T-cell (primary cell): ENCODE measurements around the gene STK40. TPM values are rescaled to one million over a fixed set of nuclear protein-coding genes. Genes with fewer than 3 reads are reported as not detected.

ENCODE experiments used
- ATAC-seq, 4 experiments: fragments of 200-7000 bp in 3 of 4; fragments of 150-1000 bp in 1 of 4; cut with Tn5 transposase; replicated peaks in 1 of 4; 1 replicate in 3 of 4; 2 replicates in 1 of 4; pipeline ENCODE4 v1.10.0; 2021; ENCODE audit warnings: moderate library complexity in 3 of 4, mild to moderate bottlenecking in 2 of 4, moderate number of reproducible peaks in 1 of 4
- CTCF ChIA-PET, 2 donors: fragments of 300-600 bp; sonication (Branson Sonifier 250); formaldehyde crosslinking; loops; one replicate each; lab custom pipeline; 2022; ENCODE audit warnings: antibody characterized with exemption in 2 of 2; lab: Charles Lee
- POLR2A ChIA-PET, 2 donors: fragments of 300-600 bp; sonication (Branson Sonifier 250); formaldehyde crosslinking; loops; one replicate each; lab custom pipeline; 2022; ENCODE audit warnings: antibody characterized with exemption in 2 of 2; lab: Charles Lee
- DNase-seq, 35 experiments: peaks; one replicate each; pipeline versions ENCODE4 v3.0.0 to v3.0.0-alpha.2; 2013 to 2023
- H3K27ac ChIP-seq: one replicate; pipeline ENCODE4 v1.5.1; 2013; ENCODE audit warnings: low read length
- H3K27me3 ChIP-seq, 2 experiments: replicated peaks in 1 of 2; 1 replicate in 1 of 2; 2 replicates in 1 of 2; pipeline versions ENCODE4 v1.6.1 to v1.7.0; 2013; ENCODE audit warnings: low read length in 1 of 2, mixed read lengths in 1 of 2; ENCODE audit not compliant: control insufficient read depth in 2 of 2, insufficient read depth in 2 of 2; ENCODE audit errors: extremely low read depth in 1 of 2
- H3K36me3 ChIP-seq, 2 donors: 1 replicate in 1 of 2; 2 replicates in 1 of 2; pipeline versions ENCODE4 v1.6.1 to v1.7.0; 2013; ENCODE audit warnings: low read length in 1 of 2; ENCODE audit not compliant: control insufficient read depth in 2 of 2, insufficient read depth in 1 of 2; ENCODE audit errors: extremely low read depth in 1 of 2
- H3K4me1 ChIP-seq, 2 experiments: 1 replicate in 1 of 2; 2 replicates in 1 of 2; pipeline versions ENCODE4 v1.6.1 to v1.7.0; 2013; ENCODE audit warnings: low read length in 2 of 2, mixed read lengths in 1 of 2; ENCODE audit not compliant: insufficient read depth in 2 of 2, control insufficient read depth in 1 of 2; ENCODE audit errors: extremely low read depth in 1 of 2
- H3K4me3 ChIP-seq, 2 donors: 1 replicate in 1 of 2; 2 replicates in 1 of 2; pipeline versions ENCODE4 v1.5.1 to v1.7.0; 2013; ENCODE audit warnings: mild to moderate bottlenecking in 2 of 2, low read length in 1 of 2, moderate library complexity in 1 of 2; ENCODE audit not compliant: control insufficient read depth in 1 of 2; ENCODE audit errors: extremely low read depth in 1 of 2
- H3K9me3 ChIP-seq: 2 replicates; pipeline ENCODE4 v1.7.0; 2013
- H3K27ac Mint-ChIP-seq, 2 donors: one replicate each; pipeline ENCODE4 v1.8.0; 2020 to 2021; ENCODE audit warnings: mild to moderate bottlenecking in 2 of 2, mixed read lengths in 2 of 2
- H3K27me3 Mint-ChIP-seq, 2 donors: one replicate each; pipeline ENCODE4 v1.8.0; 2021 to 2022; ENCODE audit warnings: mixed read lengths in 2 of 2
- H3K36me3 Mint-ChIP-seq: one replicate; pipeline ENCODE4 v1.8.0; 2021; ENCODE audit warnings: mixed read lengths
- H3K4me1 Mint-ChIP-seq, 3 donors: one replicate each; pipeline ENCODE4 v1.8.0; 2020 to 2022; ENCODE audit warnings: mixed read lengths in 3 of 3, mild to moderate bottlenecking in 1 of 3
- H3K4me3 Mint-ChIP-seq, 3 donors: one replicate each; pipeline ENCODE4 v1.8.0; 2020 to 2022; ENCODE audit warnings: mild to moderate bottlenecking in 3 of 3, mixed read lengths in 3 of 3, moderate library complexity in 3 of 3
- H3K9me3 Mint-ChIP-seq, 3 donors: one replicate each; pipeline ENCODE4 v1.8.0; 2020 to 2022; ENCODE audit warnings: mixed read lengths in 3 of 3
- WGBS: methylation state at CpG from one replicate; pipeline ENCODE4 v1.1.5; 2013; ENCODE audit warnings: missing lambda C conversion rate; ENCODE audit not compliant: insufficient coverage; 5-methylcytosine and 5-hydroxymethylcytosine counted together
- total RNA-seq, 35 experiments: library from RNA in 6 of 35; stranded (reverse) in 6 of 35; fragments of 120-200 nt in 1 of 35; gene quantifications; one replicate each; pipeline versions ENCODE4 v1.2.1 to v1.2.4 and lab custom pipeline; 2013 to 2026

STK40 gene
- total RNA-seq, 5 donors from 2014 or later (not counting 1 experiment from before 2014, with no cell fraction given), result 29.6 to 71.1 (median 56.7) TPM

GRCh38 chr1:36301220-36301619 is 84.5 kb downstream of the STK40 start:
- Mint-ChIP-seq H3K9me3 (no peaks in the 10 kb centered on the region), H3K4me1 (peaks cover 0 to 23% (median 12%) of the 10 kb centered on the region in 3 donors), H3K27me3 (no peaks in the 10 kb centered on the region), H3K4me3 (no peak overlapping the region), H3K27ac (peak overlapping the region in 1 of 2 donors; percentile 67), H3K36me3 (peaks cover 45% of the 10 kb centered on the region)
- H3K4me3 ChIP-seq, result no peak overlapping the region
- no peak overlapping the region for H3K27ac ChIP-seq
- H3K4me1 ChIP-seq, result peaks cover 0 to 7% of the 10 kb centered on the region in 2 experiments
- CTCF ChIA-PET, result interaction anchor here in 1 of 2 donors (1.2 to 1.4 kb wide), 2 partner anchors 16 to 46 kb away, joined by 3 to 5 read pairs; no protein-coding TSS in a partner anchor
- WGBS, result no CpG with 5 or more reads among the region's 1 CpG
- no peak for ATAC-seq
- POLR2A ChIA-PET, result interaction anchor here in 1 of 2 donors (0.8 kb wide), 1 partner anchor 359 kb away, joined by 3 read pairs; no protein-coding TSS in a partner anchor
- no peaks in the 10 kb centered on the region for H3K9me3 ChIP-seq
- DNase-seq, result no peak
- H3K27me3 ChIP-seq, result no peaks in the 10 kb centered on the region
- peaks cover 8 to 72% of the 10 kb centered on the region in 2 donors for H3K36me3 ChIP-seq

GRCh38 chr1:36300526-36300925 is 85.2 kb downstream of the STK40 start:
- peaks cover 0 to 21% (median 10%) of the 10 kb centered on the region in 3 donors for H3K4me1 Mint-ChIP-seq
- DNase-seq, result no peak
- peaks cover 8 to 78% of the 10 kb centered on the region in 2 donors for H3K36me3 ChIP-seq
- WGBS, result no CpG with 5 or more reads among the region's 1 CpG
- H3K27me3 Mint-ChIP-seq, result no peaks in the 10 kb centered on the region
- no peaks in the 10 kb centered on the region for H3K9me3 ChIP-seq
- H3K4me3 ChIP-seq, result no peak overlapping the region
- peak overlapping the region; percentile 67 to 74 for H3K27ac Mint-ChIP-seq
- ChIA-PET POLR2A (interaction anchor here (0.5 to 0.8 kb wide), 2 partner anchors 144 to 358 kb away, joined by 3 to 13 read pairs; no protein-coding TSS in a partner anchor), CTCF (interaction anchor here in 1 of 2 donors (0.6 to 1.4 kb wide), 4 partner anchors 13 to 45 kb away, joined by 3 to 5 read pairs (median 4); no protein-coding TSS in a partner anchor)
- no peaks in the 10 kb centered on the region for H3K27me3 ChIP-seq
- ATAC-seq, result peak in 3 of 4 experiments; percentile 54 to 65 (median 56)
- H3K27ac ChIP-seq, result no peak overlapping the region
- H3K36me3 Mint-ChIP-seq, result peaks cover 46% of the 10 kb centered on the region
- peaks cover 0 to under 1% of the 10 kb centered on the region in 2 experiments for H3K4me1 ChIP-seq
- no peaks in the 10 kb centered on the region for H3K9me3 Mint-ChIP-seq
- H3K4me3 Mint-ChIP-seq, result no peak overlapping the region

DNA sequence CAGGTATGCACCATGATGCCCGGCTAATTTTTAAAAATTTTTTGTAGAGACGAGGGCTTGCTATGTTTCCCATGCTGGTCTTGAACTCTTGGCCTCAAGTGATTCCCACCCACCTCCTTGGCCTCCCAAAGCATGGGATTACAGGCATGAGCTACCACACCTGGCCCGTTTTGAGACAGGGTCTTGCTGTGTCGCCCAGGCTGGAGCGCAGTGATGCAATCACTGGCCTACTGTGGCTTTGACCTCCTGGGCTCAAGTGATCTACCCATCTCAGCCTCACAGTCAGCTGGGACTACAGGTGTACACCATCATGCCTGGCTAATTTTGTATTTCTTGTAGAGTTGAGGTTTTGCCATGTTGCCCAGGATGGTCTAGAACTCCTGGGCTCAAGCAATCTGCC is 87.1 kb downstream of the STK40 start:
- H3K27me3 Mint-ChIP-seq, result no peaks in the 10 kb centered on the region
- no peak for ATAC-seq
- Histone ChIP-seq H3K9me3 (no peaks in the 10 kb centered on the region), H3K27me3 (no peaks in the 10 kb centered on the region), H3K4me1 (no peaks in the 10 kb centered on the region), H3K4me3 (no peak overlapping the region), H3K27ac (no peak overlapping the region), H3K36me3 (peaks cover 8 to 85% of the 10 kb centered on the region in 2 donors)
- H3K36me3 Mint-ChIP-seq, result peaks cover 57% of the 10 kb centered on the region
- DNase-seq, result no peak
- H3K9me3 Mint-ChIP-seq, result no peaks in the 10 kb centered on the region
- H3K4me3 Mint-ChIP-seq, result no peak overlapping the region
- H3K27ac Mint-ChIP-seq, result no peak overlapping the region
- CTCF ChIA-PET, result interaction anchor here in 1 of 2 donors (0.6 kb wide), 1 partner anchor 13 kb away, joined by 3 read pairs; no protein-coding TSS in a partner anchor
- WGBS, result 97% methylated on average over 3 of the region's 5 CpGs
- POLR2A ChIA-PET, result no interaction called here
- peaks cover 0 to 14% (median 10%) of the 10 kb centered on the region in 3 donors for H3K4me1 Mint-ChIP-seq

DNA sequence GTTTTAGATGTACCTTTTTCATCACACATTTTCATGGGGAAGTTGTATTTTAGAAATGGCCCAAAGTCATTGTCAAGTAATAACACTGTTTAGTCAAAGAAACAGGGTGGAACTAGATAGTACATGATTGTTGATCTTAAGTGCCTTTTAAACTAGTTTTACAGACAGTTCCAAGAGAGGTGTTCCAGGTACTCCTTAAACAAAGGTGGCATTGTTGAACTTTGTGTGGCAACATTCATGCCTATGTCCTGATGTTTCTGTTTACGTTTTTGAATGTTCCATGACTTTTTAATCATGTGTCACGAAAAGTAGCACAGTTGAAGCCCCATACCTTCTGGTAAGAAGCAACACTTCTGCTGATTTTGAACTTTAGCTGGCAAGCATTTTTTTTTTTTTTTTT is 88.7 kb downstream of the STK40 start:
- no peaks in the 10 kb centered on the region for H3K27me3 ChIP-seq
- no peak for ATAC-seq
- POLR2A ChIA-PET, result no interaction called here
- no peak overlapping the region for H3K4me3 Mint-ChIP-seq
- no peaks in the 10 kb centered on the region for H3K27me3 Mint-ChIP-seq
- no peaks in the 10 kb centered on the region for H3K9me3 ChIP-seq
- H3K36me3 ChIP-seq, result peaks cover 7 to 85% of the 10 kb centered on the region in 2 donors
- H3K27ac Mint-ChIP-seq, result no peak overlapping the region
- H3K4me1 ChIP-seq, result no peaks in the 10 kb centered on the region
- no peak for DNase-seq
- peaks cover 54% of the 10 kb centered on the region for H3K36me3 Mint-ChIP-seq
- 100% methylated on average over 2 of the region's 2 CpGs for WGBS
- CTCF ChIA-PET, result interaction anchor here in 1 of 2 donors (0.6 kb wide), 1 partner anchor 252 kb away, joined by 3 read pairs; no protein-coding TSS in a partner anchor
- peaks cover 0 to 14% (median 10%) of the 10 kb centered on the region in 3 donors for H3K4me1 Mint-ChIP-seq
- H3K4me3 ChIP-seq, result no peak overlapping the region
- H3K9me3 Mint-ChIP-seq, result no peaks in the 10 kb centered on the region
- H3K27ac ChIP-seq, result no peak overlapping the region

DNA sequence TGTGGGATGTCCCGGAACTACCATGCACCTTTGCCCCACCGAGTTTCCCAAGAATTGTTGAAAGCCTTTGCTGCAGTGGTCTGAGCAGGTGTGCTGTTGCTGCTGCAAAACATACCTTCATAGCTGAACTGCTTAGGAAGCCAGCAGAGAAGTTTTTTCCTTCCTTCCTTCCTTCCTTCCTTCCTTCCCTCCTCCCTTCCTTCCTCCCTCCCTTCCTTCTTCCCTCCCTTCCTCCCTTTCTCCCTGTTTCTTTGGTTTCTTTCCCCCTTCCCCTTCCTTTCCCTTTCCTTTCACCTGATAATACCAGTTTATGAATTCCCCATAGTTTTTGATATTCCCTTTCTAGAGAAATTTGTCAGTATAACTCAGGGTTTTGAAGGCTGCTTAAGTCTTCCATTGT is 90.3 kb downstream of the STK40 start:
- Mint-ChIP-seq H3K27me3 (no peaks in the 10 kb centered on the region), H3K4me3 (no peak overlapping the region), H3K36me3 (peaks cover 55% of the 10 kb centered on the region), H3K9me3 (no peaks in the 10 kb centered on the region), H3K4me1 (peaks cover 7% of the 10 kb centered on the region in 3 donors), H3K27ac (no peak overlapping the region)
- ChIA-PET POLR2A (interaction anchor here in 1 of 2 donors (0.6 kb wide), 1 partner anchor 9 kb away, joined by 4 read pairs; no protein-coding TSS in a partner anchor), CTCF (interaction anchor here in 1 of 2 donors (0.6 to 1.2 kb wide), 3 partner anchors 9 to 71 kb away, joined by 3 to 16 read pairs (median 4); no protein-coding TSS in a partner anchor)
- 60% methylated on average over 1 of the region's 2 CpGs for WGBS
- Histone ChIP-seq H3K27ac (no peak overlapping the region), H3K36me3 (peaks cover 7 to 85% of the 10 kb centered on the region in 2 donors), H3K4me1 (no peaks in the 10 kb centered on the region), H3K4me3 (no peak overlapping the region), H3K27me3 (no peaks in the 10 kb centered on the region), H3K9me3 (no peaks in the 10 kb centered on the region)
- no peak for ATAC-seq
- DNase-seq, result no peak
